Astrocyte (in vitro differentiated cells and primary cell): Measurements from ENCODE around the gene NOS1. TPM values are rescaled to one million over a fixed set of nuclear protein-coding genes. Genes with fewer than 3 reads are reported as not detected.

Experiments
- DNase-seq: peaks from one replicate; pipeline ENCODE4 v3.0.0-alpha.2; 2010; ENCODE audit warnings: low read depth
- FAIRE-seq: peaks from 2 replicates; lab custom pipeline; 2011; peaks lifted over from hg19 to GRCh38; lab: Jason Lieb, UNC
- H2AFZ ChIP-seq: 2 replicates; pipeline ENCODE4 v1.6.0; 2012; ENCODE audit warnings: low read depth, low read length, inconsistent platforms
- H3K27ac ChIP-seq: 2 replicates; pipeline ENCODE4 v1.5.1; 2011; ENCODE audit warnings: low read depth, low read length, inconsistent platforms
- H3K27me3 ChIP-seq: 2 replicates; pipeline ENCODE4 v1.6.0; 2011; ENCODE audit warnings: low read length, inconsistent platforms; ENCODE audit not compliant: insufficient read depth
- H3K36me3 ChIP-seq: 2 replicates; pipeline ENCODE4 v1.5.1; 2011; ENCODE audit warnings: low read length, inconsistent platforms; ENCODE audit not compliant: insufficient read depth
- H3K4me1 ChIP-seq: 2 replicates; pipeline ENCODE4 v1.5.1; 2011; ENCODE audit warnings: low read length, inconsistent platforms; ENCODE audit not compliant: insufficient read depth
- H3K4me2 ChIP-seq: 2 replicates; pipeline ENCODE4 v1.6.0; 2012; ENCODE audit warnings: low read length, inconsistent platforms
- H3K4me3 ChIP-seq: 2 replicates; pipeline ENCODE4 v1.5.1; 2011; ENCODE audit warnings: low read depth, mild to moderate bottlenecking, low read length, inconsistent platforms; ENCODE audit not compliant: insufficient read depth
- H3K79me2 ChIP-seq: 2 replicates; pipeline ENCODE4 v1.6.0; 2012; ENCODE audit warnings: mild to moderate bottlenecking, low read length, inconsistent platforms; ENCODE audit not compliant: insufficient read depth
- H3K9ac ChIP-seq: 2 replicates; pipeline ENCODE4 v1.6.0; 2012; ENCODE audit warnings: mild to moderate bottlenecking, low read length, inconsistent platforms
- H3K9me3 ChIP-seq: 2 replicates; pipeline ENCODE4 v1.5.1; 2012; ENCODE audit warnings: low read depth, mild to moderate bottlenecking, low read length, inconsistent platforms; ENCODE audit not compliant: insufficient read depth
- H4K20me1 ChIP-seq: 2 replicates; pipeline ENCODE4 v1.6.0; 2012; ENCODE audit warnings: low read length, inconsistent platforms; ENCODE audit not compliant: insufficient read depth
- H3K27ac Mint-ChIP-seq: one replicate; pipeline ENCODE4 v1.8.0; 2021; ENCODE audit warnings: mild to moderate bottlenecking, mixed read lengths; ENCODE audit not compliant: unreplicated experiment
- H3K27me3 Mint-ChIP-seq: one replicate; pipeline ENCODE4 v1.8.0; 2021; ENCODE audit warnings: low read depth, mixed read lengths; ENCODE audit not compliant: unreplicated experiment
- H3K36me3 Mint-ChIP-seq: one replicate; pipeline ENCODE4 v1.8.0; 2021; ENCODE audit warnings: low read depth, mixed read lengths; ENCODE audit not compliant: unreplicated experiment
- H3K4me1 Mint-ChIP-seq: one replicate; pipeline ENCODE4 v1.8.0; 2021; ENCODE audit warnings: low read depth, mixed read lengths; ENCODE audit not compliant: unreplicated experiment
- H3K4me3 Mint-ChIP-seq: one replicate; pipeline ENCODE4 v1.8.0; 2021; ENCODE audit warnings: mild to moderate bottlenecking, moderate library complexity, mixed read lengths; ENCODE audit not compliant: unreplicated experiment
- H3K9me3 Mint-ChIP-seq: one replicate; pipeline ENCODE4 v1.8.0; 2021; ENCODE audit warnings: mild to moderate bottlenecking, mixed read lengths; ENCODE audit not compliant: unreplicated experiment
- EZH2 ChIP-seq: IDR thresholded peaks from 2 replicates; pipeline ENCODE4 v1.6.1; 2012; ENCODE audit warnings: mild to moderate bottlenecking, low read length, inconsistent platforms; ENCODE audit not compliant: insufficient read depth
- total RNA-seq: library from RNA; stranded (reverse); gene quantifications from 2 replicates; pipeline ENCODE4 v1.2.1, GENCODE V29; 2021
- TF ChIP-seq, protein P1 (sequence below): IDR thresholded peaks from 2 replicates; pipeline ENCODE4 v1.5.1; 2011; ENCODE audit warnings: low read depth, mild to moderate bottlenecking, inconsistent platforms, low read length, moderate library complexity; ENCODE audit not compliant: insufficient read depth

The NOS1 gene
- total RNA-seq, 1 donor from 2014 or later, result 0.05 TPM

DNA sequence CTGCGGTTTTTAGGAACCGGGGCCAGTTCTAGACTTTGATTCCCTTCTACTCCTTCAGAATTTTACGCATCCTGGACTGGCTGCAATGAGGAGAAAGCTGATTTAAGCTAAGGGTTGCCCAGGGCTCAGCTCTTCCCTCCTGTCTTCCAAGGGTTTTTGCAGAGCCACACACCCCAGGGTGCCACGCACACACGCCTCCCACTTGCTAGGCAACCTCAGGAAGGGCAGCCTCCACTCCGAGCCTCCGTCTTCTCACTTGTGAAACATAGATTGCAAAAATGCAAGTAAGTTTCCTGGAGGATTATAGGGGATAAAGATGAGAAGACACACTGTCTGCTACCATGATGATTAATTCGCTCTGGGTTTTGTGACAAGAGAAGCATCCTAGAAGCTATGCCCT is 31.7 kb downstream of the NOS1 start:
- H3K36me3 ChIP-seq, result no peaks in the 10 kb centered on the region
- no peaks in the 10 kb centered on the region for H3K9me3 ChIP-seq
- no peaks in the 10 kb centered on the region for H4K20me1 ChIP-seq
- DNase-seq (no peak), FAIRE-seq (no peak)
- H2AFZ ChIP-seq, result no peak overlapping the region
- no peaks in the 10 kb centered on the region for H3K4me1 Mint-ChIP-seq
- no peaks in the 10 kb centered on the region for H3K36me3 Mint-ChIP-seq
- H3K27ac ChIP-seq, result no peak overlapping the region
- no peaks in the 10 kb centered on the region for H3K27me3 ChIP-seq
- peaks cover 2% of the 10 kb centered on the region for H3K9me3 Mint-ChIP-seq
- H3K4me3 ChIP-seq, result no peak overlapping the region
- H3K79me2 ChIP-seq, result no peaks in the 10 kb centered on the region
- no peak overlapping the region for H3K27ac Mint-ChIP-seq
- no peaks in the 10 kb centered on the region for H3K4me1 ChIP-seq
- peaks cover 46% of the 10 kb centered on the region for H3K27me3 Mint-ChIP-seq
- H3K9ac ChIP-seq, result no peak overlapping the region
- TF ChIP-seq, protein P1, sequence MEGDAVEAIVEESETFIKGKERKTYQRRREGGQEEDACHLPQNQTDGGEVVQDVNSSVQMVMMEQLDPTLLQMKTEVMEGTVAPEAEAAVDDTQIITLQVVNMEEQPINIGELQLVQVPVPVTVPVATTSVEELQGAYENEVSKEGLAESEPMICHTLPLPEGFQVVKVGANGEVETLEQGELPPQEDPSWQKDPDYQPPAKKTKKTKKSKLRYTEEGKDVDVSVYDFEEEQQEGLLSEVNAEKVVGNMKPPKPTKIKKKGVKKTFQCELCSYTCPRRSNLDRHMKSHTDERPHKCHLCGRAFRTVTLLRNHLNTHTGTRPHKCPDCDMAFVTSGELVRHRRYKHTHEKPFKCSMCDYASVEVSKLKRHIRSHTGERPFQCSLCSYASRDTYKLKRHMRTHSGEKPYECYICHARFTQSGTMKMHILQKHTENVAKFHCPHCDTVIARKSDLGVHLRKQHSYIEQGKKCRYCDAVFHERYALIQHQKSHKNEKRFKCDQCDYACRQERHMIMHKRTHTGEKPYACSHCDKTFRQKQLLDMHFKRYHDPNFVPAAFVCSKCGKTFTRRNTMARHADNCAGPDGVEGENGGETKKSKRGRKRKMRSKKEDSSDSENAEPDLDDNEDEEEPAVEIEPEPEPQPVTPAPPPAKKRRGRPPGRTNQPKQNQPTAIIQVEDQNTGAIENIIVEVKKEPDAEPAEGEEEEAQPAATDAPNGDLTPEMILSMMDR, result no peak
- no peak for TF ChIP-seq EZH2
- no peak overlapping the region for H3K4me3 Mint-ChIP-seq
- no peak overlapping the region for H3K4me2 ChIP-seq

DNA sequence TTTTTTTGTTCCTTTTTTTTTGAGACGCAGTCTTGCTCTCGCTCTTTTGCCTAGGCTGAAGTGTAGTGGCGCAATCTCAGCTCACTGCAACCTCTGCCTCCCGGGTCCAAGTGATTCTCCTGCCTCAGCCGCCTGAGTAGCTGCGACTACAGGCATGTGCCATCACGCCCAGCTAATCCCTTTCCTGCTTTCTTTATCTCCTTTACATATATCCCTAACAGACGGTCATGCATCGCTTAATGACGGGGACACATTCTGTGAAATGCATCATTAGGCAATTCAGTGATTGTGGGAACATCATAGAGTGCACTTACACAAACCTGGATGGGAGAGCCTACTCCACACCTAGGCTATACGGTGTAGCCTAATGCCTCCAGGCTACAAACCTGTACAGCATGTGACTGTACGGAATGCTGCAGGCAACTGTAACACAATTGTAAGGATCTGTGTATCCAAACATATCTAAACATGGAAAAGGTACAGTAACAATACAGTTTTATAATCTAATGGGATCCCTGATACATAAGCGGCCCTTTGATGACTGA is 32.8 kb downstream of the NOS1 start:
- FAIRE-seq, result no peak
- Mint-ChIP-seq H3K9me3 (peaks cover 2% of the 10 kb centered on the region), H3K36me3 (no peaks in the 10 kb centered on the region), H3K4me1 (no peaks in the 10 kb centered on the region), H3K27me3 (peaks cover 39% of the 10 kb centered on the region), H3K27ac (no peak overlapping the region), H3K4me3 (no peak overlapping the region)
- Histone ChIP-seq H3K27ac (no peak overlapping the region), H3K4me3 (no peak overlapping the region), H4K20me1 (no peaks in the 10 kb centered on the region), H3K4me1 (no peaks in the 10 kb centered on the region), H3K9me3 (no peaks in the 10 kb centered on the region), H3K4me2 (no peak overlapping the region), H3K27me3 (no peaks in the 10 kb centered on the region), H3K9ac (no peak overlapping the region), H3K79me2 (no peaks in the 10 kb centered on the region), H2AFZ (no peak overlapping the region), H3K36me3 (no peaks in the 10 kb centered on the region)
- no peak for DNase-seq
- TF ChIP-seq EZH2, result no peak
- TF ChIP-seq, protein P1, result no peak

DNA sequence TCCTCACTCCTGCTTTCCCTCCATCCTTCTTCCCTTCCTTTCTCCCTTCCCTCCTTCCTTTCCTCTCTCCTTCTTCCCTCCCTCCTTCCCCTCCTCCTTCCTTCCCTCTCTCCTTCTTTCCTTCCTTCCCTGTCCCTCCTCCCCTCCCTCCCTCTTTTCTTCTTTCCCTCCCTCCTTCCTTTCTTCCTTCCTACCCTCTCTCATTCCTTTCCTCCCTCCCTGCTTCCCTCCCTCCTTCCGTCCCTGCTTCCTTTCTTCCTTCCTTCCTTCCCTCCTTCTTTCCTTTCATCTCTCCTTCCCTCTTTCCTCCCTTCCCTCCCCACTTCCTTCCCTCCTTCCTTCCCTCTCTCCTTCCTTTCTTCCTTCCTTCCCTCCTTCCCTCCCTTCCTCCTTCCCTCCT is 39.0 kb downstream of the NOS1 start:
- Histone ChIP-seq H3K9me3 (peaks cover 1% of the 10 kb centered on the region), H3K27me3 (no peaks in the 10 kb centered on the region), H3K9ac (no peak overlapping the region), H4K20me1 (no peaks in the 10 kb centered on the region), H3K36me3 (no peaks in the 10 kb centered on the region), H3K4me3 (no peak overlapping the region), H3K27ac (no peak overlapping the region), H3K4me2 (no peak overlapping the region), H2AFZ (no peak overlapping the region), H3K4me1 (no peaks in the 10 kb centered on the region), H3K79me2 (no peaks in the 10 kb centered on the region)
- DNase-seq (no peak), FAIRE-seq (no peak)
- H3K36me3 Mint-ChIP-seq, result no peaks in the 10 kb centered on the region
- no peak overlapping the region for H3K27ac Mint-ChIP-seq
- H3K27me3 Mint-ChIP-seq, result peaks cover 25% of the 10 kb centered on the region
- no peaks in the 10 kb centered on the region for H3K4me1 Mint-ChIP-seq
- no peaks in the 10 kb centered on the region for H3K9me3 Mint-ChIP-seq
- H3K4me3 Mint-ChIP-seq, result no peak overlapping the region
- TF ChIP-seq EZH2, result no peak
- TF ChIP-seq, protein P1, result no peak
